Activated CD4-positive, alpha-beta T cell treated with anti-CD3 and anti-CD28 coated beads, Interleukin-2, amount 50 U/mL, for 1 hour (primary cell): ENCODE measurements around the gene ATL2.
"Not testable (repeated sequence)": the region's sequence is repeated elsewhere in the genome, so short reads cannot be mapped to it uniquely, and the experiment has no call there.

Experiments
- DNase-seq: peaks from one replicate; pipeline ENCODE4 v3.0.0-alpha.2; 2020

The ATL2 gene

DNA sequence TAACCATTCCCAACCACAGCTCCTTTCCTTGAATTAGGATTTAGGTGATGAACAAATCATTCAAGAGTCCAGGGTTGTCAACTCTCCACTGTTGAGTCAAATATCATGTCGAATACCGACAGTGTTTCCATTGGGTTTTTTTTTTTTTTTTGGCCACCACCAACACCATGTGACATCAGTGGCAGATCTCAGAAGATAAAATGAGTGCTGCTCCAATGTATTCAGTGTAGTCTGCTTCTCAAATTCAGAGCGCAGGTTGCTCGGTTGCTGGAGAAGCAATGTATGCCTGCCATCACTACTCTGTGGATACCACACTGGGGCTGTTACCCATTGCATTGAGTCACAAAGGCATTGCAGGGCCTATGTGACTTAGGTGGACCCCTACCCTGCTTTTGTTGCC is 10.8 kb upstream of the ATL2 start:
- no peak for DNase-seq

- DNase-seq: no peak
These were observed 9.7 kb upstream of the ATL2 start for GRCh38 chr2:38386821-38387220.

DNA sequence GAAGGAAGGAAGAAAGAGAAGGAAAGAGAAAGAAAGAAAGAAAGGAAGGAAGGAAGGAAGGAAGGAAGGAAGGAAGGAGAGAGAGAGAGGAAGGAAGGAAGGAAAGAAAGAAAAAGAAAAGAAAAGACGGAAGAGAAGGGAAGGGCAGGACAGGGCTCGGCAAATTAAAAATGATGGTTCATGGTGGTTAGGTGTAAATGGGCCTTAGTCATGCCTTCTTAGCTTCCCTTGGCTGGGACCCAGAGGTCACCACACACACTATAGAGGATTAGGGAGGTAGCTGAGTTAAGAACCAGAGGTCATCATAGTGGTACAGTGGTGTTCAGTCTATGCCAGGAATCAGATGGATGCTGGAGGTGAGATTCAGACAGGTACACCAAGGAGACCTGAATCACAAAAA is 9.3 kb upstream of the ATL2 start:
- DNase-seq: no peak

GRCh38 chr2:38384338-38384737 is 7.3 kb upstream of the ATL2 start:
- no peak for DNase-seq

GRCh38 chr2:38383741-38384140 is 6.7 kb upstream of the ATL2 start:
- DNase-seq: not testable (repeated sequence)

- no peak for DNase-seq
These were observed 4.5 kb upstream of the ATL2 start for GRCh38 chr2:38381381-38382143.

DNA sequence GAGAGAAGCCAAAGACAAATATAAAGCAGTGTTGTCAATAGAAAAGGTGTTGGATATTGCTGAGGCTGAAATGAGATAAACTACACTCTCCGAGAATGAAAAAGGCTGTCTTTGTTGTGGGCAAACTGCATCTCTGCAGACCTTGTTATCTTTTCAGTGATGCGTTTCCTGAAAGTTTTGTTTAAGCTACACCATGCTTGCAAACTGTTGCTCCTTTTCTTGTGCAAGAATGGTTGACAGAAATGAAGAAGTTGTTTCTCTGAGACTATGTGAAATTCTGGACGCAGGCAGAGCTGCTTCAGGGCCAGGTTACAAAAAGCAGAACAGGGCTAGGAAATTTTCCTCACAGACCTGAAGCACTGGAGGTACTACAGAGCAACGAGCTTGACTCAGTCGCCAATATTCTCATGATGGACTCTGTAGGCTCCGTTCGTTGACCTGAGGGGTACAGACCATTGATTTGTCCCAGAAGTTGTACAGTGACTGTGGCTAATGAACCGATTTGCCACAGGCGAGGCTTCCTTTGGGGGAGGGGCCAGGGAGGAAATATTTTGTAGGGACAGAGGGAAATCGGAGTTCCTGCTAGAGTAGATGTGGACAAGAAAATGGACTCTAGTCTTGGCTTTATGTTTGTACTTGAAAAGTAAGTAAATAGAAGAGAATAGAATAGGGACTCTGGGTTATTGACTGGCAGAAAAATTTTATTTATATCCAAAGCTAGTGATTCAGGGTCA is 3.5 kb upstream of the ATL2 start:
- DNase-seq: no peak

DNA sequence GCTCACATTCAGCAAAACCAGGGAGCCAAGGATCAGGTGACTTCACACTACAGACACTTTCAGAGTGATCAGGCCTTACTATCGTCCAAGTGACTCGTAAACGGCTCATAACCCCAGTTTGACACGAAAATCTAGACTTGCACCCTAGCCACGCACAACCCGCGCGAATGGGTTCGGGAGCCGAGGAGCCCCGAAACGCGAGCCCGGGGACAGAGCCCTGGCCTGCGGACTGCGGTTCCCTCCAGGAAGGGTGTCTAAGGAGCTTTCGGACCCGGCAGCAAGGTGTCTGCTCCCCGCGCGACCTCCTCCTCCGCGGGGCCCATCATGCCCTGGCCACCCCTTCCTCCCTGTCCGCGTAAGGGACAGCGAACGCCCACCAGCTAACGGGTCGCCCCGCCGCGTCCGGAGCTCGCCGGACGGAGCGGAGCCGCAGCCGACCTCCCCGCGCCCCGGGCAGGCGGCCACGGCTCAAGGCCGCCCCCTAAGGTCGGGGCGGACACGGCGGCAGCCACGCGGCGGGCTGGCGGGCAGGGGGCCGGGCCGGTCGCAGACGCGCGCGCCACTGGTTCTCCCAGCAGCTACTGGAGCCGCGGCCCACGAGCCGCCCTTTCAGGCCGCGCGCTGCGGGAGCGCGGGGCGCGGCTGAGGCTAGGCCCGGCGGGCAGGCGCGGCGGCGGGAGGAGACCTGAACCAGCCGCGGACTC is 575 bp downstream of the ATL2 start:
- DNase-seq: peak; percentile 45

GRCh38 chr2:38375696-38376345 is 1.3 kb downstream of the ATL2 start:
- no peak for DNase-seq

DNA sequence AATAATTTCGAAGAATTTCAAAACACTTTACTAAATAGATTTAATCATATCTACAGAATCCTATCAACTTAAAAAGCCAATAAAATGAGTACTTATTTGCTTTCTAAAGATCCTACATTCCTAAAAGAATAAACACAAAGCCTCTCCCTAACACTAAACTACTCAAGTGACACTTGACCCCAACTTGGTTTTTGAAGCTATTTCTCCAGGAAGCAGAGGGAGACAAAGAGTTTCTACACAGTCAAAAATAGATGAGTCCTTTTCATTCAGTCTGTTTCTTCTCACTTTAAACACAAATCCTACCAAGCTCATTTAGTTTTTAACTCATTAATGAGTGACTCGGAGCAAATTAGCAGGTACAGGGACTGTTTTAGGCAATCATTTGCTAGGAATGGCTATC is 2.1 kb downstream of the ATL2 start:
- DNase-seq: no peak

DNA sequence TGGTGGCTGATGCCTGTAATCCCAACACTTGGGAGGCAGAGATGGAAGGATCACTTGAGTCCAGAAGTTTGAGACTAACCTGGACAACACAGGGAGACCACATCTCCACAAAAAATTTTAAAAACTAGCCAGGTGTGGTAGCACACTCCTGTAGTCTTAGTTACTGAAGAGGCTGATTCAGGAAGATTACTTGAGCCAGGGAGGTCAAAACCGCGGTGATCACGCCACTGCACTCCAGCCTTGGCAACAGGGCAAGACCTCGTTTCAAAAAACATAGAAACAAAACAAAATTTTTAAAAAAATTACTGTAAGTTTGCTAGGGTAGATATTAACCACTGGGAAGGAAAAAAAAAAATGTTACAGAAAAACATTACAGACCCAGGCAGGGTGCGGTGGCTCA is 5.8 kb downstream of the ATL2 start:
- DNase-seq: no peak

GRCh38 chr2:38370664-38371063 is 6.4 kb downstream of the ATL2 start:
- no peak for DNase-seq

DNA sequence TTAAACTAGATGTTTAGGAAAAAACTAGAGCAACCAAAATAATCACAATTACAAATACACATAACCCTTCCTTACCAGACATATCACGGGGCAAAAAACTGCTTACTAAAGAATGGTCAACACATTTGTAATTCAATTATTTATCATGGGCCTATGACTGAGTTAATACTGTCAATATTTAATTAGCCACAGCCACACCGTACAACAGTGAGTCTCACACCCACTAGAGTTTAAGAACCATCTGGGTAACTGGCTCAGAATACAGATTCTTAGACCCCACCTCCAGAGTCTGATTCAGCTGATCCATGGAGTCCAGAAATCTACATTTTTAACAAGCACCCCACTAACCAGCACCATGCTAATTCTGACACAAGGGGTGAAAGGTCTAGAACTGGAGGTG is 14.8 kb downstream of the ATL2 start:
- DNase-seq: no peak

DNA sequence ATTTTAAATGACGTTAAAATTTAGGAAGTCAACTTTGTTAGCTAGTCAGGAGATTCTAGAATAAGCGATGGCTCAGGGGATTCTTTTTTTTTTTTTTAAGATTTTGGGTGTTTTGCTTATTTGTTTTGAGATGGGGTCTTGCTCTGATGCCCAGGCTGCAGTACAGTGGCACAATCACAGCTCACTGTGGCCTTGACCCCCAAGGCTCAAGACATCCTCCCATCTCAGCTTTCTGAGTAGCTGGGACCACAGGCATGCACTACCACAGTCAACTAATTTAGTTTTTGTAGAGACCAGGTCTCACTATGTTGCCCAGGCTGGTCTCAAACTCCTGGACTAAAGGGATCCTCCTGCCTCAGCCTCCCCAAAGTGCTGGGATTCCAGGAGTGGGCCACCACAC is 16.9 kb downstream of the ATL2 start:
- DNase-seq: no peak

- DNase-seq: no peak
These were observed 23.7 kb downstream of the ATL2 start for GRCh38 chr2:38353402-38353801.

DNA sequence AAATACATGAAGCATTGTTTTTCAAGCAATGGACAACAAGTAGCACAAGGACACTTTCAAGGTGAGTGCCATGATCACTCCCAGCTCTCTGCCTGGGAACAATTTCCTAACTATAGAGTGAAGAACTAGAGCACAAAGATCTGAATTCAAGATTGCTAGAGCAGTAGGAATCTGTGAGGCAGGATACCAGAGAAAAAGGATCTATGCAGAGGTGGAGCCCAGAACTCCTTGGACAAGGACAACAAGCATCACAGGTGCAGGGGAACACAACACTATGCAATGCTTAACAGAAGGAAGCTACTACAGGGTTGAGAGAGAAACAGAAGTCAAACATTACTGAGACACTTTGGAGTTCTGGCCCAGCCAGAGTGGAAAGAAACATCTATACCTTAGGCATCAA is 24.7 kb downstream of the ATL2 start:
- no peak for DNase-seq

DNA sequence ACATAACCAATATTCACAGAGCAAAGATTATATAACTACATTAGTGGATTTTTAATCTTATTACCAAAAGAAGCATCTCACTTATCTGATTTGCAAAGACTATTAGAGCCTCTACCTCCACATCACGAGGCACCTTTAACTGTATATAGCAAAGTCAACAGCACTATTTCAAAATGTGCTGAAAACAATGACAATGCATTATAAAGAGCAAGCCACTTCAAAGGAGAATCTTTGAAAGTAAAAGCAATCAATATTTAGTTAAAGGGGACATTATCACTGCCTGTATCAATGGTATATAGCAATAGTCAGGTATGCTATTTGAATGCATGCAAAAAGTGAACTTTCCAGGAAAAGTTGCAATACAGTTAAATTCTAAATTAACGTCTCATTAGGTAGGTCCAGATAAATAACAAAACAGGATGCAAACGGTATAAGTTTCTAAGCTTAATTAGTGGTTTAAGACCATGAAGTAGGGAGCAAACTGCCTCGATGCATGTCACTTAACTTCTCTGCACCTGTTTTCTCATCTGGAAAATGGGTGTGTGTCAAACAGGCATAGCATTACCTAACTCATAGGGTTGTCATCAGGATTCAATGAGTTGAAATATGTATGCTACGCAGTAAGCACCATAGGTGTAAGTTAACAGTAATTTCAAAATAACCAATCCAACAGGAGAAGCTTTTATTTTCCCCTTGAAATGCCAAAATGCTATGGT is 31.6 kb downstream of the ATL2 start:
- DNase-seq: no peak

DNA sequence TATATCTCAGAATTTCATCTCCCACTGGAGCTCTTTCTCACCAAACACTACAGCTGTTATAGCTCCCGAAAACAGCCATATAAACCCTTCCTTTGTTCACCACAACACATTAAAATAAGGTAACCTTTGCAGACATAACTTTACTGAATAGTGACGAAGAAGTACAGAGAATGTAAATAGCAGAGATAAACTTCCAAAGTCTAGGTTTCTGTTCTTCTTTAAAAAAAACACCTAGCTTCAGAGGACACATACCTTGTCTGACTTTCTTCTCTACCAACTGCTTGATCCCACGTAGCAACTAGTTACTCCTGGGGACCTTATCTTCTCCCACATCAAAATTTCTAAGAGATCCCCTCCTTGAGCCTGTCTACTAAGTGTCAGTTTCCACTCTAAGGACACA is 32.3 kb downstream of the ATL2 start:
- no peak for DNase-seq

GRCh38 chr2:38343212-38343611 is 33.9 kb downstream of the ATL2 start:
- DNase-seq: no peak

DNA sequence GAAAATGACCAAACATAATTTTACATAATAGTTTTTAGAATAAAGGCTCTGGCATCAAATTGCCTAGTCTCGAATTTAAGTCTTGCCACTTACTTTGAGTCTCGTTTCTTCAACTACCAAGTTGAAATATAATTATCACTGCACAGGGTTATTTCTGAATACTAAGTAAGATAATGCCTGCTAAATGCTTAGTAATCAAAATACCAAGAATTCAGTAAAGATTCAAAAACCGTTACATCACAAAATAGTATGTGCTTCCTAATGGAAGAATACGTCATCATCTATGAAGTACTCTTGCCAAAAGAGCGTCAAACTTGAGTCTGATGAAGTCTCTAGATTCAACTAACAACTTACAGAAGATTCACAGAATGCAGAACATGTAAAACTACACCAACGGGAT is 40.5 kb downstream of the ATL2 start:
- no peak for DNase-seq

GRCh38 chr2:38330754-38331153 is 46.3 kb downstream of the ATL2 start:
- DNase-seq: no peak

GRCh38 chr2:38327580-38327979 is 49.5 kb downstream of the ATL2 start:
- DNase-seq: no peak

GRCh38 chr2:38323623-38324022 is 53.5 kb downstream of the ATL2 start:
- DNase-seq: no peak
